HG03039 (cell line): ENCODE data around the gene GSE1.
A peak's percentile ranks its signal among the peaks of the same experiment; 100 is the strongest.

Experiments used
- ATAC-seq: cut with Tn5 transposase; IDR thresholded peaks from one replicate; pipeline ENCODE4 v1.9.1; 2021; ENCODE audit warnings: mild to moderate bottlenecking, moderate library complexity; ENCODE audit not compliant: unreplicated experiment

GSE1 gene

GRCh38 chr16:85674828-85675227 is 61.7 kb downstream of the GSE1 start:
- no peak for ATAC-seq

GRCh38 chr16:85675251-85675874 is 62.2 kb downstream of the GSE1 start:
- ATAC-seq: no peak

GRCh38 chr16:85676466-85676865 is 63.3 kb downstream of the GSE1 start:
- no peak for ATAC-seq

- no peak for ATAC-seq
Measured at GRCh38 chr16:85677383-85677967, 64.4 kb downstream of the GSE1 start.

GRCh38 chr16:85678016-85678415 is 64.9 kb downstream of the GSE1 start:
- no peak for ATAC-seq

GRCh38 chr16:85678821-85679220 is 65.7 kb downstream of the GSE1 start:
- ATAC-seq: no peak

GRCh38 chr16:85679870-85680269 is 66.7 kb downstream of the GSE1 start:
- ATAC-seq: no peak

GRCh38 chr16:85680352-85680944 is 67.3 kb downstream of the GSE1 start:
- no peak for ATAC-seq

- no peak for ATAC-seq
Measured at GRCh38 chr16:85681255-85681654, 68.1 kb downstream of the GSE1 start.

- ATAC-seq: no peak
Measured at GRCh38 chr16:85682516-85682915, 69.4 kb downstream of the GSE1 start.

GRCh38 chr16:85683363-85683762 is 70.2 kb downstream of the GSE1 start:
- no peak for ATAC-seq

- ATAC-seq: no peak
Measured at GRCh38 chr16:85685251-85685650, 72.1 kb downstream of the GSE1 start.

GRCh38 chr16:85686912-85687591 is 73.9 kb downstream of the GSE1 start:
- ATAC-seq: no peak

- ATAC-seq: no peak
Measured at GRCh38 chr16:85687651-85688471, 74.7 kb downstream of the GSE1 start.

GRCh38 chr16:85688586-85689284 is 75.6 kb downstream of the GSE1 start, which contains the start of gene GINS2:
GINS2 (minus strand) TSS chr16:85688954; CDS start chr16:85688898, 56 bp downstream.
- peak; percentile 94 for ATAC-seq

GRCh38 chr16:85689285-85689949 is 76.3 kb downstream of the GSE1 start:
- ATAC-seq: no peak

GRCh38 chr16:85689950-85690320 is 76.8 kb downstream of the GSE1 start:
- no peak for ATAC-seq

GRCh38 chr16:85690469-85691064 is 77.4 kb downstream of the GSE1 start:
- no peak for ATAC-seq
